Measurements from ENCODE around the gene MYLK.

MYLK gene

DNA sequence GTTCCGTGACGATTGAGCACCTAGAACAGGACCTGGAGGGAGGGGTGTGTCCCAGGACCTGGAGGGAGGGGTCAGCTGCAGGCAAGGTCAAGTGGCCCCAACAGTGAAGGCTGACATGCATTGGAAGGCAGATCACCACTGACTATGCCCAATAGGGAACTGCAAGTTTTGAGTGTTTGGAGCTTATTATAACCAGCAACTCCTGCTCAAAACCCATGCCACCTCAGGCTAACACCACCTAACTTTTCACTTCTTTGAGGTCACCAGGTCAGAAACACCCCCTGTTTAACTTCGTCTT, 93.1 kb downstream of the MYLK start:
- no peak for DNase-seq (ENCODE audit: low spot score)

DNA sequence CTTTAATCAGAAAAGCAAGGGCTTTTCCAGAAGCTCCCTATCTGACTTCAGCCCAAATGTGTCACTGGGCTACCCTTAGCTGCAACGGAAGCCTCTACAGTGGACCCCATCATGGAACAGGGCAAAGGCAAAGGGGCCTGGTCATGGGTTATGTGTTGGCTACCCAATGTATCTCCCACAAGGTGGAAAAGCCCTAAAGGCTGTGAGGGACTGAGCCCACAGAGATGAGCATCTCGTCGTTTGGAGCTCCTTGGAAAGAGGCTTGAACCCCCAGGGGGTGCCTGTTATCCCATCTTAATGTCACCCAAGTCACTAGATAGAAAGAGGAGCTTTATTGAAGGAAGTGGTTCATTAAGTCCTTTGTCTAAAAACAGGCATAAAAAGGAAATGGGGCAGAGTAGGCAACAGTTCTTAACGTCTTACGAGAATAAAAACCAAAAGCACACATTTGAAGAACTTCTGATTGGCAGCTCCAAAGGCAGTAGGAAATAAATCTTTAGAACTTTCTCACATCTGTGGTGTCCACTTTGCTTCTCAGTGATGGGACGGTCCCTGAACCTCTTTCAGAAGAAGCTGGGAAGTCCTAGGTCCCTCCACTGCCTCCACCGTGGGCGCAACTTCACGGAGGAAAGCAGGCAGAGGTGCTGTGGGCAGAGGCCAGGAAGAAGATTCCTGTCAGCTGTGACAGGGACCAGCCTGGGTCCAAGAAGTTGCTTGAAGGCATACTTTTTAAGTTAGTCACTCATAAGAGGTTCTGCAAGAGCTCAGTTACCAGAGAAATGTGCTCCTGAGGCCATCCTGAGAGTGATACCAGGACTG, 93.7 kb downstream of the MYLK start:
- no peak for DNase-seq (ENCODE audit: low spot score)

DNA sequence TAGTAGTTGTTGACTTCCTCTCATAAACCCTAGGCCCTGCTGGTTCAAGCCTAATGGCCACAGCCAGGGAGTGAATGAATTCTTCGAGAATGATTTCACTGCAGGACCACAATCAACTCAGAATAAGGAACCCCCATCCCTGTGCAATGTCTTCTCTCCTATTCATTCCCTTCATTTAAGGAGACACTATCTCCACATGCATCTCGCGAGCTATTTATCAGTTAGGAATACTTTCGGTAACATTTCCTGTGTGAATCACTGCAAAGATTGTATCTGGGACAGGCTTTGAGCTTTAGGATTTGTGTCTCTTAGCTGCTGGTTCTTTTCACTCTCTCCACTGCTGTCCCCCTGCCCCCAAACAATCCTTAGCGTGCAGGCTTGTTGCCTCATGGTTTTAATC, 94.4 kb downstream of the MYLK start:
- DNase-seq (ENCODE audit: low spot score): no peak

DNA sequence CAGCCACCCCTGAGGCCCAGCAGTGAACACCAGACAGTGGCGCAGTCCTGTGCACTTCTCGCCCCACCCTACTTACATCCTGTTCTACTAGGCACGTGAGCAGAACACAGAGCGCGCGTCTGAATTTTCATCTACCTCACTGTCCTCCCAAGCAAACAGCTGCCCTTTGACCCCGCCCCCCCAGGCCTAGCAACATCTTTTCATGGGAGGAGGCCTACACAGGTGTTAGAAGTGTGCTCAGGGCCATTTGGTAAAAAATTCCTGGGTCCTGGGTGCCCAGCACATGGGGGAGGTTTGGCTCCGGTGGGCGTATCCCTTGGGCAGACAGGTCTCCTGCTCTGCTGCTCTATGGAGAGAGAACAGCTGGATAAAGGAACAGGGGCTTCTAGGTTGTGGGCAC, 95.0 kb downstream of the MYLK start:
- no peak for DNase-seq (ENCODE audit: low spot score)

DNA sequence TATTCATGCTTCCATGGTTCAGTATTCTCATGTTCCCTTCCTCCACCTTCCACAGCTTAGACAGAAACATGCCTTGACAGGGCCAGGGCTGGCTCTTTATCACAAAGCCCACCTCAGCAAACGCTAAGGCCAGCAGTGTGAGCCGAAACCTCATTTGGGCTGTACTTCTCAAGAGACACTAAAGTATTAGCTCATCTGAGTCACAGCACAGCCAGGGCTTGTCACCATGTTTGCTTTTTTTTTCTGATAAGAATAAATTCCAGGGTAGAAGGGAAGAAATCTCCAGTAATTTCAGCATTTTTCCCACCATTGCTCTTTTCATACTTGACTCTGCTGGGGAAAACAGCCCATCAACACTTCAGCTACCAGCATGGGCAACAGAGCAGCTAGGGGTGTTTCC, 95.4 kb downstream of the MYLK start:
- DNase-seq (ENCODE audit: low spot score): no peak

DNA sequence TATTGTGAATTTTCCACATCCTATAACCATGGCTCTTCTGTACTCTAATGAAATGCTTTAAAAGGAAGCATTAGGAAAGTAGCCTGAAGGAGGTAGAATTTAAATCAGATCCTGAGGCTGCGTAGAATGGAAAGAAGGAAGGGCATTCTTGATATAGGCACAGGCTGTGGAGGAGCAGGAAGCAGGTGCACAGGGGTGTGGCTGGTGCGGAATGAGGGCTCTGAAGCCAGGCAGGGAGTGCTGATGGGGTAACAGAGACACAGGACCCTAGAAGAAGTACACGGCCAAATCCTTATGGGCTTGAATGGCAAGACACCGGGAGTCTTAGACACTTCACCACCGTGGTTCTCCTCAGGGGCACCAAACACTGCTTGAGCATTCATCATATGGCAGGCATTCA, 97.0 kb downstream of the MYLK start:
- DNase-seq (ENCODE audit: low spot score): no peak

DNA sequence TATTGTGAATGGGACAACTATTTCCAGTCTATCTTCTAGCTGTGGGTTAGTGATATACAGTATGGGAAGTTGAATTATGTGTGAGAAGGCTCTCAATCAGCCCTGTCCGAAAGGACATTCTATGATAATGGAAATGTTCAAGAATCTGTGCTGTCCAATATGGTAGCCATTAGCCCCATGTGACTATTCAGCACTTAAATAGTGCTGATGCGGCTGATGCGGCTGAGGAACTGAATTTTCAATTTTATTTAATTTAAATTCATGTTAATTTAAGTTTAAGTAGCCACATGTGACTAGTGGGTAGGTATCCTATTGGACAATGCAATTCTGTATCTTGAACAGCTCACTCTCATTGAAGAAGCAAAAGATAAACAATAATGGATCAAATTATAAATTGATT, 98.5 kb downstream of the MYLK start:
- no peak for DNase-seq (ENCODE audit: low spot score)

DNA sequence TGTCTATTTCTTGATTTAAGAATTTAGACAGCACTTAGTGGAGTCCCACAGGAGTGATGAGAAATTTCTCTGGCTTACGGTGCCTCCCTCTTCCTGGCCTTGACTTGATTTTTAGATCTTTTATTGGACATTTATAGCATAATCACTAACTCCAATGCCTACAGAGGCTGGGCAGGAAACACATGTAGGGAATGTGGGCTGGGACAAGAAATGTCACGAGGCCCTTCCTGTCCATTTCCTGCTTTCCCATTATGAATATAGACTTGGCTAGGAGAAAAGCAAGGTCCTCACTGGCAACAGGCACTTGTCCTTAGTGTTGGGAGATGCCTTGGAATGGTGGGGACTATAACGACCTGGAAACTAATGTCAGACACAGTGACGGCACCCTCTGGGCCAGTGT, 100.3 kb downstream of the MYLK start:
- no peak for DNase-seq (ENCODE audit: low spot score)

DNA sequence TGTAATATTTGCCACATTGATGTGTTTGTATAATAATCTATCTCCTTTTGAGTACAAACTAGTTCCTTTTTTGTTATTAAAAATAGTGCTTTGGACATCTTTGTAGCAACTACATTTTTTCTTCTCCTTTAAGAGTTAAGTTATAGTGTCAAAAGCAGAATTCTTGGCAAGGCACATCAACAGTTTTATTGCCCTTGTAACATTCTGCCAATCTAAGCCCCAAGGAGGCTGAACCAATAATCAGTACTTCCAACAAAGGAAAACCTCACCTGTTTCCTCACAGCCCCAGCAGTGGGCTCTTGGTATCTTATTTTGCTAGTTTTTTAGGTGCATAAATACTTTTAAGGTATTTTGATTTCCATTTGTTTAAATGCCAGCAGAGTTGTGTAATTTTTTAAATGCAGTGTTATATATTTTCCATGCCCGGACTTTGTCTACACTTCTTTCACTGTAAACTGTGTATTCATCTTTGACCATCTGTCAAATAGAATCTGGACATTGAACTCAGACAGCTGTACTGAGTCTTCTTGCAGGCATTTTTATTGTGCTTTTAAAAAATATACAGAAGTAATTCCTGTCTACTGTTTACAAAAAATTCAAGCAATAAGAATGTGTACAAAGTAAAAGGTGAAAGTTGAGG, 101.0 kb downstream of the MYLK start:
- DNase-seq (ENCODE audit: low spot score): no peak

DNA sequence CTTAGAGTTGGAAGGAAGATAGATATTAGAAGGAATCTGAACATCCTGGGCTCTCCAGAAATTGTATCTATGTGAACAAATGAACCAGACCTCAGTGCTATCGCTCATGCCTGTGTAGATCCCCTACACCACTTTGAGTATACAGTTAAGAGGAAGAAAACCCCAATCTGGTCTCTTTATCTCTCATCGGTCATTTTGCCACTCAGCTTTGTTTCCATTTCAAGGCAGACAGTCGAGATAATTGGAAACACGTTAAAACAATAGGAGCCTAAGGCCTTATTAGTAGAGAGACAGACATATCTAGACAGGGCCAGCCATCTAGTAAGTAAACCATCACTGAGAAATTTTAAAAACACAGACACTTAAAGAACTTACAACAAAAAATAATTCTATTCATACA, 101.6 kb downstream of the MYLK start:
- no peak for DNase-seq (ENCODE audit: low spot score)

DNA sequence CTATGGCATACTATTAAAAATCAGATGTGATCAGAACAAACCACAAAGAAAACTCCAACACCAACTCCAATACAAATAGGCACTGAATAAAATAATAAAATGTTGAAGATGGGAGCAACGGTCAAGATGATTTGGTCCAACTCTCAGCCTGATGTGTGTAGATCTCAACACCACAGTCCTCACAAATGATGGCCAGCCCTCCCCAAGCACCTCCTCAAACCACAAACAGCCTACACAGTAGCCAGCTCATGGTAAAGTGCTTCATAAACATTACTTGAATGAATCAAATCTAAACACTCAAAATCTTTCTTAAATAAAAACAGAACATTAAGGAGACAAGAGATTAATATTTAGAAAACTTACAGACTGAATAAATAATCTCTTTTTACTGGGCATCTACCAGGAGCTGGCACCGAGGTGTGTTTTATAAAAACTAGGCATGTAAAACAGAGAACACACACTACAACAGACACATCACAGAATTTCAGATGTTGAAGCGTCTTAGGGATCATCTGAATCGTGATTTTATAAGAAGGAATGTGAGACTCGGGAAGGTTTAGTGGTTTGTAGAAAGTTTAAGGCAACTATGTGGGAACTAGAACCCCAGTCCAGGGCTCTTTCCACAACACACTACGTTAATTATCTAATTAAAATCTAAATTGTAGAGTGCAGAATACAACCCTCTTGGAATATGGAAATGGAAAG, 102.4 kb downstream of the MYLK start:
- DNase-seq (ENCODE audit: low spot score): no peak

DNA sequence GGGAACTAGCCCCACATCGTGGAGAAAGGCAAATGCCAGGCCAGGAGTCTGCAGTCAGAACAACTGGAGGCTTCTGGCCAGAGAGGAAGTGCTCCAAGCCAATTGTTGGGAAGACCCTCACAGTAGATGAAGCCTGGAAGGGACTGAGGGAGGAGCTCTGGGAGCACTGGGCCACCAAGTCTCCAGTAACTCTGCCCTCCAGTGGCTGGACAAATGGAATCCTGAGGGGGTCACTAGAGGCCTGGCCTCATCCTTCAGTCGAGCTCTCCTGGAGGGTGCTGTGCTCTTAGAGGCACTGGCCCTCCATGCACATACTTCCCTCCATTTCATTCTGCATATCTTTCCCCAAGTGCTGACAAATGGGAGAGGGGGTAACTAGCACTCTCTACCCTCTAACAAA, 103.0 kb downstream of the MYLK start:
- DNase-seq (ENCODE audit: low spot score): no peak

DNA sequence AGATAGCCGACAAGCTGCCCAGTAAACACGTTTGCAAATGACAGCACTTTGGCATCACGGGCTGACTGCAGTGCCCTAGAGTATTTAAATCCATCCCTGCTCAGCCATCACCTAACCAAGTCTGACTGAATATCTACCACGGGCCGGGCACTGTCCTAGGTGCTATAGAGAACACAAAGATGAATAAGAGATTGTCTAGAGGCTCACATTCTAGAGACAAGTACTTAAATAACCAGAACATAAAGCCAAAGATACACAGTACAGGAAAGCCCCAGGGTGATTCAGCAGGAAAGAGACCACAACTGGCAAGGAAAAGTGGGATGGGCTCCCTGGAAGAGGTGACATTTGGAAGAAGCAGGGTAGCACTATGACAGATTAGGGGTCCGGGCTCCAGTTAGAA, 103.5 kb downstream of the MYLK start:
- DNase-seq (ENCODE audit: low spot score): no peak

DNA sequence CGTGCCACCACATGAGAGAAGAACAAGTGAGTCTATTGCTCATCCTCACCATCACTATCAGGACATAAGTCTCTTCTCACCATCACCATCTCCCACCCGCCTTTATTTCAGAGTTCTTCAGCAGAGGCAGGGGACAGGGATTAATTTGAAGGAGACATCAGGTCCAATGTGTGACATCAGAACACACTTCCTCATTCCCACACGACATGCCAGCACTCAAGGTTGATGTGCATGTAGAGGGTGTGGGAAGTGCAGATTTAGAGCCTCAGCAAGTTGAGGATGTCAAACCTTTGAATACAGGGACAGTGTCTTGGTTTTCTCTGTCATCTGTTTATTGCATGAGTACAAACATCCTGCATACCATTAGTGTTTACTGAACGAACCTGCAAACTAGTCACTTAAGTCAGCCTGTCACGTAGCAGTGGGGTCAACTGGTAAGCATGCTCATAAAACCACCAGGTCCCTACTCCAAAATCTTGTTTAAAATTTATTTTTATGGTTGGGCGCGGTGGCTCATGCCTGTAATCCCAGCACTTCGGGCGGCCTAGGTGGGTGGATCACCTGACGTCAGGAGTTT, 104.4 kb downstream of the MYLK start:
- no peak for DNase-seq (ENCODE audit: low spot score)

DNA sequence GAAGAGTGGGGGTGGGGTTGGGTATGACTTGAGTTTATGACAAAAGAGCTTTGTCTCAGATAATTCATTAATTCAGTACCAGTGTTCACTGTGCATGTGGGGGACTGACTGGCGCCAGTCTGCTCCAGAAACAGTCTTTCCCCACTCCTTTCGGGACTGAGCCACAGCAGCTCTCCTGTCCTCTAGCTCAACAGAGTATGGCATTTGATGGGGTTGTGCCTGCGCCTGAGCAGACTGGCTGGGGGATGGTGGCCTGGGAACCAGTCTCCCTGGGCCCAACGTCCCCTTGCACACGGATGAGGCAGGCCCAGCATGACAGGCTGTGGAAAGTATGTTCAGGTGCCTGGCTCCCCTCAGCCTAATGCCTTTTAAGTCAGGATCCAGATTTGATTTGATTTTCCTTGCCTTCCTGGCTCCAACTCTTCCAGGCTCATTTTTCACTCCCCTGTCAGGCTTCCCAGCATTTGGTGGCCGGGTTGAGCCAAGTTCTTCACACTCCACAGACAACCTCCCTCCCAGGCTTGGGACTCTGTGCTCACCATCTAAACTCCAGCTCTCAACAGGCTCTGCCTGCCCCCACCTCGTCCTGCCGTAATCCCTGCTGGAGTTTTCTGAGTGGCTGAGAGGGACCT, 105.0 kb downstream of the MYLK start:
- no peak for DNase-seq (ENCODE audit: low spot score)

DNA sequence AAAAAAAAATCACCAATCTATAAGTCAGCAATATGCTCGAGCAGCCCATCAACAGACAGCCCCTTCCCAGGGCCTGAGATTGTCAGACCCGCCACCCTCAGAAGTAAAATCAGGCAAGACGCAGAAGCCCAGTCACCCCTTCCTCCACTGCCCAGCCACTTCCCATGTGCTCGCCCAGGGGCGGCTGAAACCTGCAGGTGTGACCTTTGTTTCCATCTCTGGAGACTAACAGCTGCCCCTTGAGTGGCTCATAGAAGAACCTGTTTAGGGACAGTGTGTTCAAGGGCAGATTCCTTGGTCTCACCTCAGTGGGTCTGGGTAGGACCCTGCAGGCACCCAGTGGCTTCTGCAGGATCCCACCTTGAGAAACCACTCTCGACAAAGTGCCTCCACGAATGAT, 105.6 kb downstream of the MYLK start:
- DNase-seq (ENCODE audit: low spot score): no peak

DNA sequence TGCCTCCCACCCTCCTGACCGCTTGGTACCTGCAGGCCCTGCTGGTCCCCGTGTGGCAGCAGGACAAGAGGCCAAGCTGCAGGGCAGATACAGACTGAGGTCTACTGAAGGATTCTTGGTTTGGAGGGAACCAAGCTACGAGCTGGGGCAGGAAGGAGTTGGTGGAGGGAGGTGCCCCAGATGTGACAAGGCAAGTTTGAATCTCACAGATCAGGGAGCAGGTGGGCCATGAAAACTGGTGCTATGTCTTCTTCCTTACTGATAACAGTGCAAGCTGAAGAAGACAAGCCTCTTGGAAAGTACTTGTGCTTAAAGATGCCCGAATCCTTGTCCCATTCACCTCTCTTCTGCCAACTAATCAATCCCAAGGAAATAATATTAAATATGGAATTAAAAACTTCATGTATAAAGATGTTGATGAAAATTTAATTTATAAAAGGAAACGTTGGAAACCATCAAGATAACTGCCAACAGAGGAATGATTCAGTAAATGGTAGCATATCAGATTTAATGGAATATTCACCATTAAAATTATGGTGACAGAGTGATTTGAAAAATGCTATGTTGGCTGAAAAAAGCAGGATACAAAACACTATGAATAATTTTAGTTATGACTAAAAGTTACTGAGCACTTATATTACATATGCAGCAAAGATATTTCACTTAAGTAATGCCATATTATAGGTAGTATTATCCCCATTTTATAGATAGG, 107.9 kb downstream of the MYLK start:
- DNase-seq (ENCODE audit: low spot score): no peak

DNA sequence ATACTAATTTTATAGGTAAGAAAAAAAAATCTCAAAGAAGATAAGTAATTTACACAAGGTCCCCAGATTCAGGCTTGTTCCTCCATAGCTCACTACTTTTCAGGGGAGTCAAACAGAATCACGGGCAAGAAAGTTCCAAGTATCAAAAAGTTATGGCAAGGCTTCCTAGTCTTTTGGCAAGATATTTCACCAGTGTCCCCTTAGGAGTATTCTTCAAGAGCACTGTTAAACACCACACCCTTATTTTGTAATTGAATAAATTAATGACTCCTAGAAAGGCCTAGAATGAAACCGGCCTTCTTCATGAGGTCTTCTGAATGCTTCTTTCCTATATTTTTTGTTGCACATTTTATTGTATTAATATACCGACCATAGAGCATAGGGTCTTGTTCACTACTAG, 109.7 kb downstream of the MYLK start:
- DNase-seq (ENCODE audit: low spot score): no peak

DNA sequence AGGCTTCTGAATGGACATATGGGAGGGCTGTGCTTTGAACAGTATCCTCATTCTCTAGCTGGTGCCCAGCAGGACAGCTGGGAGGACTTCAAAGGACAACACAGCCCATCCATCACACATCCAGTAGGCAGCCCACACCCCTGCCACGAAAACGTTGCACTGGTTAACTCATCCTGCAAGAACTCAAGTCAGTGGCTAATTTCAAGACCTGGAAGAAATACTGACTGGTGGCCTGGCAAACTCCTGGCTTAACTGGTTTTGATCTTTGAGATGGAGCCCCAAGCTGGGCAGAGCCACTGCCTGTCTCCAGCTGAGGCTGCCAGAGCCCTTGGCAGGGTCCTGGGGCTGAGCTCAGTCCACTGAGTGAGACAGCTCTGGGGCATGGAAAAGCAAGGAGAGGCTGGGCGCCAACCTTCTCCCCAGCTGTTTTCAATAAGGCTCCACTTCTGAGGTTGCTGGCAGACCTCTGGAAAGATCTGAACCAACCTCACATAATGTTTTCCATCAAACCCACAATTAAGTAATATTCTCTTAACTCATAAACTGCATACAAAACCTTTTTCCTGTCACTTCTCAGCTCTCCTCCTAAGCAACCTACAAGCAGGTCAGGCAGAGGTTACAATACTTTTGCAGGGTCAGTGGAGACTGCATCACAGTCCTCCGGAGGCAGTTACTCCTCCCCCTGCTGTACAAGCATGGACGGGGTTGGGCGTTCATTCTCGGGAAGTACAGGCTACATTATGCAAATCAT, 110.3 kb downstream of the MYLK start:
- DNase-seq (ENCODE audit: low spot score): no peak

DNA sequence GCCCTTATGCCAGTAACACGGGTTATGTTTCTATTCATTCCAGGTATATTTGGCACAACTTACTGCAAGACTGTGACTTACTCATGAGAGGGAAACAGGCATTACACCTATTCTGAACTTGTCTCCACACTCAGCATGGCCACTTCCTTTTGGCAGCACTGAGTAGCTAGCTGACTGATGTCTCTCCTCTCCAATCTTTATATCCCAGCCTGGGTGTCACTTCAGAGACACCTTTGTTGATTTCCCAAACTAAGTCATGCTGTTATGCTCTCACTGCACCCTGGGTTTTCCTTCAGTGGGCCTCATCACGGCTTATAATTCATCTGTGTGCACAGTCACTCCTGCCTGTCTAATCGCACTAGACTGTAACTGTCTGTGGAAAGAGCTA, 114.8 kb downstream of the MYLK start:
- DNase-seq (ENCODE audit: low spot score): no peak
